Measurements from ENCODE around the gene ALDH3B1. TPM values are rescaled to one million over a fixed set of nuclear protein-coding genes. Genes with fewer than 3 reads are reported as not detected.

The ALDH3B1 gene
- total RNA-seq, 1 donor from 2014 or later: 42.8 TPM

- Histone ChIP-seq H3K27me3 (no peaks in the 10 kb centered on the region), H3K9me3 (no peaks in the 10 kb centered on the region), H3K4me1 (no peaks in the 10 kb centered on the region), H3K27ac (no peak overlapping the region), H3K4me3 (no peak overlapping the region), H3K36me3 (no peaks in the 10 kb centered on the region)
- intact Hi-C loops (cut with DNase I): no loop called here
- DNase-seq (ENCODE audit: low spot score in 2 of 2): no peak
- no peak for TF ChIP-seq CTCF (IDR thresholded peaks at IDR 0.05)
Observed at GRCh38 chr11:68076371-68077042, 66.4 kb downstream of the ALDH3B1 start.

GRCh38 chr11:68077617-68078582, 67.8 kb downstream of the ALDH3B1 start:
- no peak for TF ChIP-seq CTCF (IDR thresholded peaks at IDR 0.05)
- H3K9me3 ChIP-seq: no peaks in the 10 kb centered on the region
- no peak overlapping the region for H3K4me3 ChIP-seq
- H3K27me3 ChIP-seq: no peaks in the 10 kb centered on the region
- DNase-seq (ENCODE audit: low spot score in 2 of 2): no peak
- intact Hi-C loops (cut with DNase I): no loop called here
- H3K36me3 ChIP-seq: no peaks in the 10 kb centered on the region
- no peak overlapping the region for H3K27ac ChIP-seq
- no peaks in the 10 kb centered on the region for H3K4me1 ChIP-seq

Other genes with a start within 250 kb of the ALDH3B1 start
- gene UNC93B1, start 6.2 kb upstream of the ALDH3B1 start, total RNA-seq: 74.7 TPM
- 316 TPM for gene NDUFS8, start 20.4 kb downstream of the ALDH3B1 start, total RNA-seq
- 385 TPM for gene TCIRG1, start 28.7 kb downstream of the ALDH3B1 start, total RNA-seq
- 10.1 TPM for gene CHKA, start 111.1 kb downstream of the ALDH3B1 start, total RNA-seq
- 82.0 TPM for gene KMT5B, start 203.0 kb downstream of the ALDH3B1 start, total RNA-seq